RCC 7860 (cell line): ENCODE measurements around the gene CD38.

Experiments
- DNase-seq: peaks from one replicate; pipeline ENCODE4 v3.0.0-alpha.2; 2015; ENCODE audit warnings: low spot score
- FAIRE-seq: peaks from 2 replicates; lab custom pipeline; 2012; peaks lifted over from hg19 to GRCh38; lab: Jason Lieb, UNC

The CD38 gene

DNA sequence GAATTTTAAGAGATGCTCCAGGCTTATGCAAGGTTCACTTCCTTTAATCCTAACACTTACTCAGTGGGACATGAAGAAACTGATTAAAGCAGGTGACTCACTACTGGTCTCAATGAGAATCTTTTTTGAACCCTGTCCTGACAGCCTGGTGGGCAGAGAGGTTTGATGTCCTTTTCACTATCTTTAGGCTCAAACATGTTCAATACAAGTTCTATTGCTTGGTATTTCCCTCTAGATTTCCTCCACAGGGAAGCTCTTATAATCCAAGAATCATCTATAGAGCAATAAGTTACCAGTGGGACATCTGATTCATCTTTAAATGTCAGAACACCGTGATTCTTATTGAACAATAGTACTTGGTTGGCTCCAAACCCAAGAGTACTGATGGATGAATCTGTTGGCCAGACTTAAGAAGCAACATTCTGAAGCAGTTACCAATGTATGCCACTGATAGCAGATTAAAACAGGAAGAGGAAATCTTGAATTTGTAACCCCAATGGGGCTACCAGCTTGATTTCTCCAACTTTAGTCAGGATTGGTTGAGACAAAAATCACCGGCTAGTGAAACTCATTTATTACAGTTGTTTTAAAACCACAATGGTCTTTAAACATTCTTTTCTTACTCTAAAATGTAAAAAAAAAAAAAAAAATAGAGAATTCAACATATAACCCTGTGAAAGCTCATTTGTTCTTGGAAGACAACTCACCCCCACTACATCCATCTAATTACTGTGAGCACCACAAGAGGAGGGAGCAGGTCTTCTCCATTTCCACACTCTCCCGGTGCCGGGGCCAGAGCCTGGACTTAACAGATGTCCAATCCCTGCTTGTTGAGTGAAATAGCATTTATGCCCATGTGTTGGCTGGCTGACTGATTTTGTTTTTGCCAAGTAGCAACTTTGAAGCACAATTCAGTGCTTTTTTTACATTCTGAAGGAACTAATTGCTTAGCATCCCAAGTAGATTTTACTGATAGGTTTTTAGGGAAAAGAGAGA is 117.1 kb downstream of the CD38 start:
- peak; percentile 39 for DNase-seq
- no peak for FAIRE-seq

GRCh38 chr4:15897577-15897976 is 119.4 kb downstream of the CD38 start:
- DNase-seq (no peak), FAIRE-seq (no peak)

DNA sequence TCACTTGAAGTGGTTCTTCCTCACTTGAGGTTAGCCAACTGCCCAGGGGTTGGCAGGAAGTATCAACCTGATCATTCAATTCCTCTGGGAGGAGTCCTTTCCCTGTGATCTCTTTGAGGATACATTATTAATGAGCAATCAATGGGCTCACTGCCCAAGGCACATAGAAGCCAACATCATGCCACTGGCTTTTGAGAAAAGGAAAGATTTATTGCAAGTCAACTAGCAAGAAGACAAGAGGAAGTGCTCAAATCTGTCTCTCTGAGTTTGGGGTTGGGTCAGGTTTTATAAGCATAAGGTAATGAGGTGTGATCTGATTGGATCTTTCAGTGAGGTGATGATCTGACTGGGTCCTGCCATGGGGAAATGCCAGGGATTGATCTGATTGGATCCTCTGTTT is 120.8 kb downstream of the CD38 start:
- DNase-seq (no peak), FAIRE-seq (no peak)

DNA sequence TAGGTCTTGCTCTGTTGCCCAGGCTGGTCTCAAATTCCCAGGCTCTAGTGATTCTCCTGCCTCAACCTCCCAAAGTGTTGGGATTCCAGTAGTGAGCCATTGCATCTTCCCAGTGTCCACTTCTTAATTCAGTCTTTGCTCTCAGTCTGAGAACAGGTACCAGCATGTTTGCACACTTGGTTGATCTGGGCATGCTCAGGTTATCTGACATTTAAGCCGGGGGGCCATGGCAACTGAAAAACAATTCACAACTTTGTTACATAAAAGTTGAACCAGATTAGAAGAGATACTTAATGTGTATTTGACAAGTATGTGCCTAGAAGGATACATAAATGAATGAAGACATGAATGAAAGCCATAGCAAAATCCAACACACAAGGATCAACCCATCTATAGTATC is 121.4 kb downstream of the CD38 start:
- no peak for FAIRE-seq
- no peak for DNase-seq

DNA sequence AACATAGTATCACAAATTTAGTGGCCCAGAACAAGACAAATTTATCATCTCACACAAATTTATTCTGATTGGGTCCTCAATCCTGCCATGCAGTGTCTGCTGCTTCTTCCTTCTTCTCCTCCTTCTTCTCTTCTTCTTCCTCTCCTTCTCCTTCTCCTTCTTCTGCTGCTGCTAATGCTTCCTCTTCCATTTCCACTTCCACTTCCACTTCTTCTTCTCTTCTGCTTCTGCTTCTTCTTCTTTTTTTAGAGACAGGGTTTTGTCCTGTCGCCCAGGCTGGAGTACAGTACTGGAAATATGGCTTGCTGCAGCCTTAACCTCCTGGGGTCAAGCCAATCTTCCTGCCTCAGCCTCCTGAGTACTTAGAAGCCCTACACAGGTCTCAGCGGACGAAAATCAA is 122.9 kb downstream of the CD38 start:
- DNase-seq (no peak), FAIRE-seq (no peak)

DNA sequence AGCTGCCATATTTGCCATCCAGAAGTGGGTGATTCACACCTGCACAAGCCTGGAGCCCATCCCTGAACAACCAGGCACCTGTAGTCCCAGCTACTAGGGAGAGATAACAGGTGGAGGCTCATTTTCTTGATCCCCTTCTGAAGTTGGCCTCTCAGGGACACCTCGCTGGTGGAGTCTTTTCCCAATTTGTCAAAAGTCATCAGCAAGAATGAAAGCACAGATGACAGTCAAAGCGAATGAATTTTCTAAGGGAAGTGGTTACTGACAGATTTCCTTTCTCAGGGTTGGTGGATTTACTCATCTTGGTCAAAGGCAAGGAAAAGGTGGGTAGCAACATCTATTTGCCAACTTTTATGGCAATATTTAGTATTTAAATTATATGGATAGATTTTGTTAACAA is 123.9 kb downstream of the CD38 start:
- FAIRE-seq (no peak), DNase-seq (no peak)

GRCh38 chr4:15902746-15903145 is 124.6 kb downstream of the CD38 start:
- DNase-seq, result no peak
- no peak for FAIRE-seq
